HL-60/S4 treated with retinoic acid at 250 ng/mL for 4 days and 3 days (cell line): Measurements from ENCODE around the gene PRKAR2A.
"Not testable (repeated sequence)": the region's sequence is repeated elsewhere in the genome, so short reads cannot be mapped to it uniquely, and the experiment has no call there.

Source experiments
- in situ Hi-C: fragments of 300-500 bp; cut with MboI; formaldehyde crosslinking; loops from 2 replicates; pipeline ENCODE4 v1.7.0; 2022; ENCODE audit warnings: low sequenced_read_pairs

PRKAR2A gene

GRCh38 chr3:48837163-48837562 lies 10.5 kb downstream of the PRKAR2A start:
- in situ Hi-C loops = no loop called here

- in situ Hi-C loops = no loop called here
These were observed 11.9 kb downstream of the PRKAR2A start for GRCh38 chr3:48835650-48836366.

DNA sequence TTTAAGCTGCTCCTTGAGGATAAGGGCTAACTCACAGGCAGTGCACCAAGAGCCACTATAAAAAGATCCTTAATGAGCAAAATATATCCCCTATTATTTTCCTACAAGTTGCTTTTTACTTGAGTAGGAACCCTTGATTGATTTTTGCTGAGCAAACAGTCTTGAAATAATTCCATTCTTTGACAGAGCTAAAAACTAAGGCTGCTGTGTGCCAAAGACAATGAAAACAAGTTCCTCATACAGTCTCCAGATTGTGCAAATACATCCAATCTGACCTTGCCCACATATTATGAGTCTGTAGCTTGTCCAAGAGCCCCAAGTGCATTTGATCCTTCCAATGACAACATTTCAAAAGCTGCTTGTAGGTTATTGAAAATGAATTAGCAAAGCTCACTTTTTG lies 15.0 kb downstream of the PRKAR2A start:
- in situ Hi-C loops = no loop called here

GRCh38 chr3:48830715-48831114 lies 17.0 kb downstream of the PRKAR2A start:
- in situ Hi-C loops = no loop called here

GRCh38 chr3:48829525-48829924 lies 18.1 kb downstream of the PRKAR2A start:
- in situ Hi-C loops = not testable (repeated sequence)

GRCh38 chr3:48827874-48828273 lies 19.8 kb downstream of the PRKAR2A start:
- in situ Hi-C loops = not testable (repeated sequence)

GRCh38 chr3:48826451-48826850 lies 21.2 kb downstream of the PRKAR2A start:
- in situ Hi-C loops = no loop called here

DNA sequence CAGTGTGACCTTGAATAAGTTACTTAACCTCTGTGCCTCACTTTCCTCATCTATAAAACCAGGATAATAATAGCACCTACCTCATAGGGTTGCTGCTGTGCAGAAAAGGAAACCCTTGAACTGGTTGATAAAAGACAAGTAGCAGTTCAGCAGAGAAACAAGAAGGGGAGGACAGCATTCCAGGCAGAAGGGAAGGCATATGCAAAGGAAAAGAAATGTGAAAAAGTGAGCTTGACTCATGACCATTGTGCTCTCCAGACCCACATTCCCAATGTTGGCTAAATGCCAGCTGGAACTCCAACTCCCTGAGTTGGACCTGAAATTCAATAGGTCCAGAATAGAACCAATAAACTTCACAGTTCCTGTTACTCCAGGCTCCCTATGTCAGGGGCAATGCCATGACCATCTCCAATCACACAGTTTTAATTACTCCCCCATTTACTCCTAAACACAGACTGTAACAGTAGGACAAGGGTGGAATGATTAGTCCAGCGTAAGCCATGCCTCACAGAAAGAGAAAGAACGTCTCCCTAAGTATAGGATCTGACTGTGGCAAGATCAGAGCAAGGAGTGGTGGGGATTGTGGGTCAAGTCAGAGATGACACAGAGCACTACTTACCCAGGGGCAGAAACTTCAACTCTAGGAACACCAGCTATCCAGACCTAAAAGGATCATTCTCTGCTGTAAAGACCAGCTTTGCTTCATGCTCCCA lies 26.9 kb downstream of the PRKAR2A start:
- in situ Hi-C loops = no loop called here

DNA sequence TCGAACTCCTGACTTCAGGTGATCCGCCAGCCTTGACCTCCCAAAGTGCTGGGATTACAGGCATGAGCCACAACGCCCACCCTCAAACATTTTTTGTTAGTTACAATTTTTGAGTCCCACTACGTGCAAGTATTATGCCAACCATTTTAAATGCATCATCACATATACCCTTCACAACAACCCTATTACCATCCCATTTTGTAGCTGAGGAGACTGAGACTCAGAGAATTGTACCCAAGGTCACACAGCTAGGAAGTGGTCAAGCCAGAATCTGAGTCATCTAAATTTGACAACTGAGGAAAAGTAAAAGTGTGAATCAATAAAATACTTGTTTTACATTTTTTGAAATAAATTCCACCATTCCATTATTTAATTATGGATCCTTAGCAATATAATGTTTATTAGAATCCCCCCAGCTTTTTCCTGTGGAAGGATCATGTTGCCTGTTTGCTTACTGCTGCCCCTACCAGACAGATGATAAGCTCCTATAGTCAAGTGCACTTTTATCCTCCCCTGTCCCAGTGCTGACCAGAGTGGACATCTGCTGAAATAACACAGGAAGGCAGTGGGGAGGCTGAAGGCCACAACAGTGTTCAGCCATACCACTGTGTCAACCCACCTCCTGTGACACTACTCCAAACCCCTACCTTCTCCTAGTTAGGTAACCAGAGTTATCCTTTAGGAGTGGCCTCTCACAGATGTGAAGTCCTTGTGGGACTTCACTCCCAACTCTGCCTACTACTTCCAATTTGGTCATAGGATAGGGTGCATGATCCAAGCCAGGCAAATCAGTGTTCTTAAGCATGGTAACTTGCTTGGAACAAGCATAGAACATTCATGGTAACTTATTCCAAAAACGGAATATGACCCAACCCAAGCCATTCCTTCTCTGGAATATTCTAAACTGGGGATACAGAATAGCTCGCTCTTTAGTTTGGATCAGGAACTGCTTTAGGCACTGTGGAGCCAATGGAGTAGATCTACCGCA lies 28.1 kb downstream of the PRKAR2A start:
- in situ Hi-C loops = no loop called here

DNA sequence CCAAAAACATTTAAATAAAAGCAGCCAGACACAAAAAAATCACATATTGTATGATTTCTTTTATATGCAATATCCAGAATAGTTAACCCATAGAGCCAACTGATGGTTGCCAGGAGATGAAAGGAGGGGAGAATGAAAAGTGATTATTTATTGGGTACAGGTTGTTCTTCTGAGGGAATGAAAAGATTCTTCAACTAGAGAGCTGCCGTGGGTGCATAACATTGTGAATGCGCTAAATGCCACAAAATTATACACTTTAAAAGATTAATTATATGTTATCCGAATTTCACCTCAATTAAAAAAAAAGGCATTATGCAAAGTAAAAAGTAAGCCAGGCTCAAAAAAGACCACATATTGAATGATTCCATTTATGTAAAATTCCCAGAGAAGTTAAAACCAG lies 36.1 kb downstream of the PRKAR2A start:
- in situ Hi-C loops = no loop called here

DNA sequence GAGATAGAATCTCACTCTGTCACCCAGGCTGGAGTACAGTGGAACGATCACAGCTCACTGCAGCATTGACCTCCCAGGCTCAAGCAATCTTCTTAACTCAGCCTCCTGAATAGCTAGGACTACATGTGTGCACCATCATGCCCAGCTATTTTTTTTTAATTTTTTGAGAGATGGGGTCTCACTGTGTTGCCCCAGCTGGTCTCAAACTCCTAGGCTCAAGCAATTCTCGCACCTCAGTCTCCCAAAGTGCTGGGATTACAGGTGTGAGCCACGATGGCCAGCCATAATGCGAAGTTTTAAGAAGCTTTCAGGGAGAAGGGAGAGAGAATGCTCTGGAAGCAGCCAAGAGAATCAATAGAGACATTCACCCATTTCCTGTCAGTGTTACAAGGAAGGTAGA lies 42.7 kb downstream of the PRKAR2A start:
- in situ Hi-C loops = no loop called here

- in situ Hi-C loops = not testable (repeated sequence)
These were observed 46.8 kb downstream of the PRKAR2A start for GRCh38 chr3:48800831-48801230.

- in situ Hi-C loops = no loop called here
These were observed 48.7 kb downstream of the PRKAR2A start for GRCh38 chr3:48798998-48799397.

DNA sequence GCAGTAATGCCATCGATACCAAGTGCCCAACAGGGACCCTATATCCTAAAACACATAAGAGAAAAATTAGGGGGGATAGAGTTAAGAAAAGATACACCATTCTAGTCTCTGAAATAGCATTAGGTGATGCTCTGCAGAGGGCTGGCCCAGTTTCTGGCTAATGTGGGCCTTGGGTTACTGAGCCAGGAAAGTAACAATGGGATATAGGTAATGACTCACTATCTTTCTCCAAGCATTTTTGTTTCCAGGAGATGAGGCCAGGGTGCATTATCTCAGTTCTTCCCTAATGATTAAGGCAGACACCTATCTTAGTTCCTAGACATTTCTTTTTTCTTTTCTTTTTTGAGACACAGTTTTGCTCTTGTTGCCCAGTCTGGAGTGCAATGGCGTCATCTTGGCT lies 50.0 kb downstream of the PRKAR2A start:
- in situ Hi-C loops = no loop called here

DNA sequence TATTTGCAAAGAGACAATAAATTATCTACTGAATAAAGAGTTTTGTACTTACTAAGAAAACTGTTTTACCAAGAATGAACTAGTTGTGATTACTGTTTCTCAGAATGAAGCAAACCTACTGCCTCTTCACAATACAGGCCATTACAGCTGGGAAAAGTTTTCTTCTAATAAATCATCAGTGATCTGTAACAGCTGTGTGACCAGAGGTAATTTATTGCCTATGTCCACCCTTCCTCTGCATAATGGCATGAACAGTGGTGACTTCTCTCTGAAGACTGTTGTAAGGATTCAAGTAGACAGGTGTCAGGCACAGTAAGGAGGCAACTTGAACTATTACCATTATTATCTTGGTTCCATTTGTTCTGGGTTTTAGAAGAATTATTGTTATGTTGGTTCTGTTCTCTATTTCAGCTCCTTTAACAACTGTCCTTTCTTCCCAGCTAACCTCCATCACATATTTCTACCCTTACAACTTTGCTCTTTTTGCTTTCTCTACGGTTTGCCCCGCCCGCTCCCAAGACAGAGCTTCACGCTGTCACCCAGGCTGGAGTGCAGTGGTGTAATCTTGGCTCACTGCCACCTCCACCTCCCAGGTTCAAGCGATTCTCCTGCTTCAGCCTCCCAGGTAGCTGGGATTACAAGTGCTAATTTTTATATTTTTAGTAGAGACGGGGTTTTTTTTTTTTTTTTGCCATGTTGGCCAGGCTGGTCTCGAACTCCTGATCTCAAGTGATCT lies 51.5 kb downstream of the PRKAR2A start:
- in situ Hi-C loops = no loop called here

DNA sequence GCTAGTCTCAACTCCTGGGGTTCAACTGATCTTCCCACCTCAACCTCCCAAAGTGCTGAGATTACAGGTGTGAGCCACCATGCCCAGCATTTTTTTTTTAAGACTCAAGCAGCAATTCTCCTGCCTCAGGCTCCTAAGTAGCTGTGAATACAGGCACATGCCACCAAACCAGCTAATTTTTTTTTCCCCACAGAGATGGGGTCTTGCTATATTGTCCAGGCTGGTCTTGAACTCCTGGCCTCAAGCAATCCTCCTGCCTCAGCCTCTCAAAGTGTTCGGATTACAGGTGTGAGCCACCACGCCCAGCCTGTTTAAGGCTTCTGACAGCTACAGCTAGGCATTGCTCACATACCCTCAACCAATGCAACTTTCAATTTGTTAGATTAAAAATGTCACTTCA lies 54.2 kb downstream of the PRKAR2A start:
- in situ Hi-C loops = not testable (repeated sequence)

DNA sequence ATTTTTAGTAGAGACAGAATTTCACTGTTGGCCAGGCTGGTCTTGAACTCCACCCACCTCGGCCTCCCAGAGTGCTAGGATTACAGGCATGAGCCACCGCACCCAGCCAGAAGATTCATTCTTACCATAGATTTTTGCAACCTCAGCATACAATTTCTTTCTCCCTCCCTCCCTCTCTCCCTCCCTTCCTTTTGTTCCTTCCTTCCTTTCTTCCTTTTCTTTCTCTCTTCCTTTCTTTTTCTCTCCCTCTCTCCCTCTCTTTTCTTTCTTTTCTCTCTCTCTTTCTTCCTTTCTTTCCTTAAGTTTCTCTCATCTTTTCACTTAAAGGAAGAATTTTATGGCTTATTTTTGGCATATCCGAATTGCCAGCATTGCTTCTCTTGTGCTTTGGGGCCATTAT lies 58.0 kb downstream of the PRKAR2A start:
- in situ Hi-C loops = no loop called here

GRCh38 chr3:48788544-48789162 lies 59.0 kb downstream of the PRKAR2A start:
- in situ Hi-C loops = no loop called here

GRCh38 chr3:48784426-48785120 lies 63.1 kb downstream of the PRKAR2A start:
- in situ Hi-C loops = no loop called here

- in situ Hi-C loops = no loop called here
These were observed 64.4 kb downstream of the PRKAR2A start for GRCh38 chr3:48783304-48783703.
